Upper lobe of left lung (tissue), 6 donors: Measurements from ENCODE around the gene ARHGEF7. TPM values are rescaled to one million over a fixed set of nuclear protein-coding genes. Genes with fewer than 3 reads are reported as not detected.
A peak's percentile ranks its signal among the peaks of the same experiment; 100 is the strongest.

Experiments
- ATAC-seq, 2 donors: fragments of 200-7000 bp; cut with Tn5 transposase; one replicate each; pipeline ENCODE4 v1.9.1; 2022; ENCODE audit warnings: mild to moderate bottlenecking in 2 of 2, moderate library complexity in 2 of 2; ENCODE audit not compliant: low FRiP score in 2 of 2
- DNase-seq, 2 donors: peaks; one replicate each; pipeline ENCODE4 v3.0.0-alpha.2; 2019 to 2020
- H3K27ac ChIP-seq, 4 donors: fragments of 200-600 bp; sonication (generic); one replicate each; pipeline ENCODE4 v1.5.1; 2016 to 2019
- H3K27me3 ChIP-seq, 4 donors: fragments of 200-600 bp; sonication (generic); one replicate each; pipeline ENCODE4 v1.5.1; 2017 to 2019
- H3K36me3 ChIP-seq, 4 donors: fragments of 200-600 bp; sonication (generic); one replicate each; pipeline ENCODE4 v1.5.1; 2016 to 2019
- H3K4me1 ChIP-seq, 4 donors: fragments of 200-600 bp; sonication (generic); one replicate each; pipeline ENCODE4 v1.5.1; 2018 to 2019
- H3K4me3 ChIP-seq, 4 donors: fragments of 200-600 bp; sonication (generic); one replicate each; pipeline ENCODE4 v1.5.1; 2017 to 2019; ENCODE audit warnings: mild to moderate bottlenecking in 2 of 4, moderate library complexity in 1 of 4
- H3K9me3 ChIP-seq, 4 donors: fragments of 200-600 bp; sonication (generic); one replicate each; pipeline ENCODE4 v1.5.1; 2018 to 2019
- EP300 ChIP-seq, 4 donors: sonication (generic); formaldehyde crosslinking; IDR thresholded peaks; one replicate each; pipeline ENCODE4 v1.5.1; 2017; ENCODE audit warnings: antibody characterized with exemption in 4 of 4, control low read depth in 2 of 4
- POLR2A ChIP-seq, 4 donors: fragments of 450-650 bp; IDR thresholded peaks; one replicate each; pipeline ENCODE4 v1.5.1; 2016 to 2017; ENCODE audit warnings: antibody characterized with exemption in 4 of 4, mild to moderate bottlenecking in 2 of 4
- POLR2AphosphoS5 ChIP-seq, 2 donors: sonication (generic); formaldehyde crosslinking; IDR thresholded peaks; one replicate each; pipeline ENCODE4 v1.5.1; 2017; ENCODE audit warnings: antibody characterized with exemption in 2 of 2
- WGBS, 2 donors: methylation state at CpG; one replicate each; pipeline ENCODE4 v1.1.5; 2017 to 2018; 5-methylcytosine and 5-hydroxymethylcytosine counted together
- total RNA-seq, 6 donors: library from RNA; depleted of rRNA in 4 of 6; stranded (reverse); fragments of >200 nt in 4 of 6; gene quantifications; one replicate each; pipeline versions ENCODE4 v1.1.0 to v1.2.1, GENCODE V29; 2016 to 2021
- TF ChIP-seq, protein P1 (sequence below), 6 experiments: fragments of 450-650 bp in 4 of 6; fragments of 200-600 bp in 2 of 6; sonication (generic) in 2 of 6; IDR thresholded peaks; one replicate each; pipeline ENCODE4 v1.5.1; 2016 to 2019; ENCODE audit warnings: antibody characterized with exemption in 6 of 6
- donor health status: DM: no; HTN: no; CAD: no; lungs with moderate emphysema.
- donor health status: DM: no; HTN: yes; CAD: no; lungs with severe emphysema.

The ARHGEF7 gene
- total RNA-seq, 6 donors from 2014 or later: 50.3 to 130 (median 67.4) TPM

DNA sequence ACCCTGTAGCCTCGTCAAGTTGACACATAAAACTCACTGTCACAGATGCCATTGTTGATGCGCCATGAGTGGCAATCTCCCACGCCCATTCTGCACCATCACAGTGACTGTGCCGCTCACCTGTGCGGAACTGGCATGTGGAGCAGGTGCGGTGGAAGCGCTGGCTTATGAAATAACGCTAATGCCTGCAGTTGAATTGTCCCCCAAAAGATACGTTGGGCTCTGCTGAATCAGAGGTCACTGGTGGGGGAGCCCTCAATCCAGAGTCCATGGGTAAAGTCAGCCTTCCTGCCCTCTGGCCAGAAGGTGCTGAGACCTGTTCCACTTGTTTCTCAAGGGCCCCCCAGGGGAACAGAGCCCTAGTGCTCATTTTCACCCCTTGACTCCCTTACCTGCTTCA, 2.9 kb upstream of the ARHGEF7 start:
- Histone ChIP-seq H3K9me3 (no peaks in the 10 kb centered on the region), H3K27ac (no peak overlapping the region), H3K36me3 (no peaks in the 10 kb centered on the region), H3K4me3 (no peak overlapping the region), H3K27me3 (peaks cover 0 to 20% (median 8%) of the 10 kb centered on the region in 4 donors), H3K4me1 (peaks cover 7 to 23% (median 14%) of the 10 kb centered on the region in 4 donors)
- DNase-seq (no peak), ATAC-seq (peak in 1 of 2 donors; percentile 23)
- WGBS, 2 donors: 92 to 93% methylated on average over 7 to 9 of the region's 9 CpGs
- TF ChIP-seq EP300 (IDR thresholded peaks at IDR 0.05) (no peak), POLR2AphosphoS5 (IDR thresholded peaks at IDR 0.05) (no peak), POLR2A (IDR thresholded peaks at IDR 0.05) (no peak)
- TF ChIP-seq, protein P1, sequence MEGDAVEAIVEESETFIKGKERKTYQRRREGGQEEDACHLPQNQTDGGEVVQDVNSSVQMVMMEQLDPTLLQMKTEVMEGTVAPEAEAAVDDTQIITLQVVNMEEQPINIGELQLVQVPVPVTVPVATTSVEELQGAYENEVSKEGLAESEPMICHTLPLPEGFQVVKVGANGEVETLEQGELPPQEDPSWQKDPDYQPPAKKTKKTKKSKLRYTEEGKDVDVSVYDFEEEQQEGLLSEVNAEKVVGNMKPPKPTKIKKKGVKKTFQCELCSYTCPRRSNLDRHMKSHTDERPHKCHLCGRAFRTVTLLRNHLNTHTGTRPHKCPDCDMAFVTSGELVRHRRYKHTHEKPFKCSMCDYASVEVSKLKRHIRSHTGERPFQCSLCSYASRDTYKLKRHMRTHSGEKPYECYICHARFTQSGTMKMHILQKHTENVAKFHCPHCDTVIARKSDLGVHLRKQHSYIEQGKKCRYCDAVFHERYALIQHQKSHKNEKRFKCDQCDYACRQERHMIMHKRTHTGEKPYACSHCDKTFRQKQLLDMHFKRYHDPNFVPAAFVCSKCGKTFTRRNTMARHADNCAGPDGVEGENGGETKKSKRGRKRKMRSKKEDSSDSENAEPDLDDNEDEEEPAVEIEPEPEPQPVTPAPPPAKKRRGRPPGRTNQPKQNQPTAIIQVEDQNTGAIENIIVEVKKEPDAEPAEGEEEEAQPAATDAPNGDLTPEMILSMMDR (IDR thresholded peaks at IDR 0.05): no peak

DNA sequence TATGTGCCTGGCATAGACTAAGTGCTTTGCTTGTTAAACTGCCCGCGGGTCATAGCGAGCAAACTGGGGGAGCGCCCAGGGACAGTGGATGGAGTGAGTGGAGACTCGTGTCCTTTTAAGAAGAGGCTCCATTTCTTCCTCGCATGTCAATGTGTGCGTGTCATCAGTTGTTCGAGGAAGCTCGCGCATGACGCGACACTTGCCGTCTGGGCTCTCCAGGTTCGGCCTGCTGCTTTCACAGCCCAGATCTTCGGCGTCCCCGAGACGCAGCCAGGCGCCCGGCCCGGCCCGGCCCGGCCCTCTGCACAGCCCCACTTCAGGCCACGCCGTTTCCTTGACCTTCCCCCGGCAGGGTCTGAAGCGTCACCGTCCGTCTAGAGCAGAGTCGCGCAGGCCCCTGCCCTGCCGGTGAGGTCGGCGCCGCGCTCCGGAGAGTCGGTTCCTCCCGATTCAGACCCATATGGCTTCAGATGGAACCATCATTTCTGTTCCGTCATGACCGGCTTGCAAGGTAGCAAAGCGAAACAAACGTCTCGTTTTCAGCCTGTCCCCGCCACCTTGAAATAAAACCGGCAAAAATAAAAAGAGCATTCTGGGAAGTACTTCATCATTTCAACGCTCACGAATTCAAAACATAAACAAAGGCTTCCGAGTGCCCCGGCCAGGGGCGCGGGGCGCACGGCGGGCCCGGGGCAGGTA, 599 bp upstream of the ARHGEF7 start:
- peak overlapping the region; percentile 55 to 69 (median 58) for H3K4me3 ChIP-seq
- peak in 1 of 2 donors; percentile 90 for DNase-seq
- WGBS, 2 donors: 0 to 4% methylated on average over 25 to 51 of the region's 56 CpGs
- peak; percentile 56 to 80 for ATAC-seq
- H3K27me3 ChIP-seq: peaks cover 0 to 20% (median 8%) of the 10 kb centered on the region in 4 donors
- peak overlapping the region; percentile 29 to 82 (median 67) for H3K27ac ChIP-seq
- H3K4me1 ChIP-seq: peaks cover 7 to 23% (median 14%) of the 10 kb centered on the region in 4 donors
- no peaks in the 10 kb centered on the region for H3K9me3 ChIP-seq
- H3K36me3 ChIP-seq: no peaks in the 10 kb centered on the region
- no peak for TF ChIP-seq POLR2A (IDR thresholded peaks at IDR 0.05)
- TF ChIP-seq, protein P1 (IDR thresholded peaks at IDR 0.05): no peak
- no peak for TF ChIP-seq POLR2AphosphoS5 (IDR thresholded peaks at IDR 0.05)
- no peak for TF ChIP-seq EP300 (IDR thresholded peaks at IDR 0.05)

DNA sequence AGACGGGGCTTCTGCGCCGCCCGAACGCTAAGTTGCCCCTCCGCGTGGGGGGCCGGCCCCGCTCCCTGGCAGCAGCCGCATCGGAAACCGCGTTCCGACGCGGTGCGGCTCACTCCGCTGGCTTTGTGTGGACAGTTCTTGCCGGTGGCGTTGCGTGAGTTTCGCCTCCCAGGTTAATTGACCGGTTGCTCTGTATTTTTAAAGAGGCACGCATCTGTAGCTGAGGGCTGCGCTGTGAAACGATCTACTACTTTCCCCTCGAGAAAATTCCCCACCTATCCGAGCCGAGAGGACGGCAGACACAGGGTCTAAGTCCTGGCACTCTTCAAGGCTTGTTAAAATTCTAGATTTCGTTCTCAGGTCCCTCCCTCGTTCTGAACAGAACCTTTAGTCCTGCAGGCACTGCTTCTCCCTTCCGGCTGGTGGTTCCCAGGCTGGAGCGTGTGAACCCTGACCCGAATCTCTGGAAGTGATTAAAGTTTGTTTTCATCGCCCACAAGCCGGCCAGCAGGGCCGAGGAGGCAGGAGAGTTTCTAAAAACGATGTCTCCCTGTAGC, 933 bp downstream of the ARHGEF7 start:
- Histone ChIP-seq H3K4me1 (peaks cover 7 to 23% (median 14%) of the 10 kb centered on the region in 4 donors), H3K27me3 (peaks cover 0 to 20% (median 8%) of the 10 kb centered on the region in 4 donors), H3K9me3 (no peaks in the 10 kb centered on the region), H3K36me3 (no peaks in the 10 kb centered on the region), H3K4me3 (peak overlapping the region in 3 of 4 donors; percentile 57 to 69 (median 59)), H3K27ac (peak overlapping the region in 3 of 4 donors; percentile 35 to 82 (median 61))
- TF ChIP-seq EP300 (IDR thresholded peaks at IDR 0.05) (no peak), POLR2AphosphoS5 (IDR thresholded peaks at IDR 0.05) (peak in 1 of 2 donors; percentile 17)
- WGBS, 2 donors: 2 to 4% methylated on average over 21 to 30 of the region's 39 CpGs
- peak in 1 of 2 donors; percentile 84 for DNase-seq
- ATAC-seq: peak in 1 of 2 donors; percentile 64

DNA sequence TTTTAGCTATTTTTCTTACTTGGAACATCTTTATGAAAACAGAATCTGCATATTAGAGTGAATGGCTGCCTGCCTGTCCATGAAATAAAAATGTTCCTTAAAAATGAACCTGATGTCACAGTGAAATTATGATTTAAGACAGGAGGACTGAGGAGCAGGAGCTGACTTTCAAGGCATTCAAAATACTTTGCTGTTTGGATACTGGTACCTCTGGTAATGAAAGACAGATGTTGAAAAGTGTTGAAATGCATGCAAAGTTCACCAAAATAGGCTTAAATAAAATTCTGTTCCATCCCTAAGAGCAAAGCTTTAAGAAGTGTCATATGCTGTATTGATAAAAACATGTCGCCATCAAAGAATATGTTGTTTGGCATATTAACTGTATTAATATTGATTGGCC, 1.7 kb downstream of the ARHGEF7 start:
- ATAC-seq (no peak), DNase-seq (no peak)
- WGBS, 2 donors: 82 to 92% methylated on average over 1 of the region's 1 CpG
- H3K4me3 ChIP-seq: no peak overlapping the region
- H3K36me3 ChIP-seq: no peaks in the 10 kb centered on the region
- no peak for TF ChIP-seq POLR2AphosphoS5 (IDR thresholded peaks at IDR 0.05)
- TF ChIP-seq, protein P1 (IDR thresholded peaks at IDR 0.05): no peak
- no peak for TF ChIP-seq EP300 (IDR thresholded peaks at IDR 0.05)
- no peak for TF ChIP-seq POLR2A (IDR thresholded peaks at IDR 0.05)
- H3K27ac ChIP-seq: no peak overlapping the region
- H3K9me3 ChIP-seq: no peaks in the 10 kb centered on the region
- peaks cover 0 to 20% (median 8%) of the 10 kb centered on the region in 4 donors for H3K27me3 ChIP-seq
- H3K4me1 ChIP-seq: peaks cover 7 to 23% (median 14%) of the 10 kb centered on the region in 4 donors

DNA sequence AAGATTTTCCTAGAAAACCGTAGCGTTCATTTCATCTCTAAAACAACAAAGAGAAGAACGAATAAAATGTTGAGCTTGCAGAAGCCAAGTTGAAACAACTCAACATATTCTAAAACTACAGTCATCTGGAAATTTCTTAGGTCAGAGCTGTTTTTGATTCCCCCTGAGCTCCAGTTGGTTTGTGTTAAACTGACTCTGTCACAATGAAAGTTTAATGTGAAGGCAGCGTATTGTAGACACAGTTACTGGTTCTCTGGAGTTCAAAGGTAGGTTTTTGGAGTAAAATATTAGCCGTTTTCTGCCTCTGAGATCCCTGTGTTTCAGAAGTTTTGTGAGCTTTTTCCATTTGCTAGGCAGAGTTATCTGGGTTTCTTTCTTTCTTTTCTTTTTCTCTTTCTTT, 2.2 kb downstream of the ARHGEF7 start:
- no peak for DNase-seq
- H3K27ac ChIP-seq: no peak overlapping the region
- H3K36me3 ChIP-seq: no peaks in the 10 kb centered on the region
- TF ChIP-seq EP300 (IDR thresholded peaks at IDR 0.05) (no peak), POLR2AphosphoS5 (IDR thresholded peaks at IDR 0.05) (no peak), POLR2A (IDR thresholded peaks at IDR 0.05) (no peak)
- TF ChIP-seq, protein P1 (IDR thresholded peaks at IDR 0.05): no peak
- WGBS, 2 donors: 79 to 82% methylated on average over 5 of the region's 5 CpGs
- no peak for ATAC-seq
- H3K27me3 ChIP-seq: peaks cover 0 to 20% (median 8%) of the 10 kb centered on the region in 4 donors
- peaks cover 7 to 23% (median 14%) of the 10 kb centered on the region in 4 donors for H3K4me1 ChIP-seq
- no peak overlapping the region for H3K4me3 ChIP-seq
- no peaks in the 10 kb centered on the region for H3K9me3 ChIP-seq
